B cell (primary cell): ENCODE data around the gene CFAP74.

ENCODE experiments used
- CTCF ChIP-seq: fragments of 200-600 bp; IDR thresholded peaks from one replicate; pipeline ENCODE4 v1.8.0; 2022; ENCODE audit warnings: antibody characterized with exemption, mild to moderate bottlenecking
- EZH2 ChIP-seq: IDR thresholded peaks from 2 replicates; pipeline ENCODE4 v1.6.1; 2012; ENCODE audit warnings: borderline replicate concordance, low read depth, mild to moderate bottlenecking, moderate library complexity, low read length; ENCODE audit not compliant: insufficient read depth, poor library complexity, severe bottlenecking

- TF ChIP-seq CTCF (no peak), EZH2 (no peak)
These were observed 29.6 kb upstream of the CFAP74 start for GRCh38 chr1:2033165-2033564.
